ENCODE results near the gene CCDC74A. TPM values are rescaled to one million over a fixed set of nuclear protein-coding genes. Genes with fewer than 3 reads are reported as not detected.
"Not testable (repeated sequence)": the region's sequence is repeated elsewhere in the genome, so short reads cannot be mapped to it uniquely, and the experiment has no call there.

Gene CCDC74A
- total RNA-seq, 1 experiment from 2014 or later, result 7.0 TPM

GRCh38 chr2:131536841-131537240 is 9.2 kb downstream of the CCDC74A start:
- CTCF ChIA-PET; H3K9me3 ChIP-seq (ENCODE audit: low read depth, low read length, poor library complexity, severe bottlenecking); H3K4me1 ChIP-seq (ENCODE audit: insufficient read depth, low read length, poor library complexity, severe bottlenecking); BruUV-seq (replicated peaks); H3K36me3 ChIP-seq (ENCODE audit: insufficient read depth, low read length, poor library complexity, severe bottlenecking); H3K4me3 ChIP-seq (ENCODE audit: low read depth, low read length, poor library complexity, severe bottlenecking); H3K27me3 ChIP-seq (replicated peaks; ENCODE audit: insufficient read depth, low read depth, low read length, poor library complexity); H3K27ac ChIP-seq (ENCODE audit: low read depth, low read length, poor library complexity, severe bottlenecking); DNase-seq (ENCODE audit: low spot score); intact Hi-C loops (cut with micrococcal nuclease; ENCODE audit: unreplicated experiment); POLR2A ChIA-PET (ENCODE audit: low non-redundant PET): not testable (repeated sequence)

GRCh38 chr2:131538856-131539255 is 11.2 kb downstream of the CCDC74A start:
- H3K27me3 ChIP-seq (replicated peaks; ENCODE audit: insufficient read depth, low read depth, low read length, poor library complexity); CTCF ChIA-PET; BruUV-seq (replicated peaks); intact Hi-C loops (cut with micrococcal nuclease; ENCODE audit: unreplicated experiment); H3K9me3 ChIP-seq (ENCODE audit: low read depth, low read length, poor library complexity, severe bottlenecking); H3K27ac ChIP-seq (ENCODE audit: low read depth, low read length, poor library complexity, severe bottlenecking); H3K4me3 ChIP-seq (ENCODE audit: low read depth, low read length, poor library complexity, severe bottlenecking); H3K4me1 ChIP-seq (ENCODE audit: insufficient read depth, low read length, poor library complexity, severe bottlenecking); POLR2A ChIA-PET (ENCODE audit: low non-redundant PET); DNase-seq (ENCODE audit: low spot score); H3K36me3 ChIP-seq (ENCODE audit: insufficient read depth, low read length, poor library complexity, severe bottlenecking): not testable (repeated sequence)

GRCh38 chr2:131542438-131543384 is 15.0 kb downstream of the CCDC74A start:
- ChIA-PET POLR2A (ENCODE audit: low non-redundant PET) (no interaction called here), CTCF (no interaction called here)
- H3K4me1 ChIP-seq (ENCODE audit: insufficient read depth, low read length, poor library complexity, severe bottlenecking), result no peaks in the 10 kb centered on the region
- BruUV-seq (replicated peaks), result no TSS peak
- H3K4me3 ChIP-seq (ENCODE audit: low read depth, low read length, poor library complexity, severe bottlenecking), result no peak overlapping the region
- H3K27me3 ChIP-seq (replicated peaks; ENCODE audit: insufficient read depth, low read depth, low read length, poor library complexity), result peaks cover 10% of the 10 kb centered on the region
- H3K9me3 ChIP-seq (ENCODE audit: low read depth, low read length, poor library complexity, severe bottlenecking), result no peaks in the 10 kb centered on the region
- H3K36me3 ChIP-seq (ENCODE audit: insufficient read depth, low read length, poor library complexity, severe bottlenecking), result no peaks in the 10 kb centered on the region
- TF ChIP-seq EZH2 (IDR thresholded peaks at IDR 0.05; ENCODE audit: borderline replicate concordance, low read depth, low read length, poor library complexity, severe bottlenecking) (no peak), CTCF (conservative IDR thresholded peaks at IDR 0.05; ENCODE audit: low read depth, low read length) (no peak)
- DNase-seq (ENCODE audit: low spot score), result no peak
- intact Hi-C loops (cut with micrococcal nuclease; ENCODE audit: unreplicated experiment), result no loop called here
- H3K27ac ChIP-seq (ENCODE audit: low read depth, low read length, poor library complexity, severe bottlenecking), result no peak overlapping the region

- CTCF ChIA-PET, result no interaction called here
- TF ChIP-seq EZH2 (IDR thresholded peaks at IDR 0.05; ENCODE audit: borderline replicate concordance, low read depth, low read length, poor library complexity, severe bottlenecking), result no peak
- TF ChIP-seq CTCF (conservative IDR thresholded peaks at IDR 0.05; ENCODE audit: low read depth, low read length), result no peak
- POLR2A ChIA-PET (ENCODE audit: low non-redundant PET), result no interaction called here
- H3K36me3 ChIP-seq (ENCODE audit: insufficient read depth, low read length, poor library complexity, severe bottlenecking), result no peaks in the 10 kb centered on the region
- no peaks in the 10 kb centered on the region for H3K9me3 ChIP-seq (ENCODE audit: low read depth, low read length, poor library complexity, severe bottlenecking)
- no peak overlapping the region for H3K27ac ChIP-seq (ENCODE audit: low read depth, low read length, poor library complexity, severe bottlenecking)
- BruUV-seq (replicated peaks), result no TSS peak
- intact Hi-C loops (cut with micrococcal nuclease; ENCODE audit: unreplicated experiment), result no loop called here
- H3K4me1 ChIP-seq (ENCODE audit: insufficient read depth, low read length, poor library complexity, severe bottlenecking), result no peaks in the 10 kb centered on the region
- peaks cover 18% of the 10 kb centered on the region for H3K27me3 ChIP-seq (replicated peaks; ENCODE audit: insufficient read depth, low read depth, low read length, poor library complexity)
- DNase-seq (ENCODE audit: low spot score), result no peak
- no peak overlapping the region for H3K4me3 ChIP-seq (ENCODE audit: low read depth, low read length, poor library complexity, severe bottlenecking)
Measured at GRCh38 chr2:131543385-131543891, 15.8 kb downstream of the CCDC74A start.

- H3K27me3 ChIP-seq (replicated peaks; ENCODE audit: insufficient read depth, low read depth, low read length, poor library complexity), result peaks cover 25% of the 10 kb centered on the region
- H3K27ac ChIP-seq (ENCODE audit: low read depth, low read length, poor library complexity, severe bottlenecking); BruUV-seq (replicated peaks); H3K9me3 ChIP-seq (ENCODE audit: low read depth, low read length, poor library complexity, severe bottlenecking); H3K36me3 ChIP-seq (ENCODE audit: insufficient read depth, low read length, poor library complexity, severe bottlenecking); POLR2A ChIA-PET (ENCODE audit: low non-redundant PET); H3K4me1 ChIP-seq (ENCODE audit: insufficient read depth, low read length, poor library complexity, severe bottlenecking); H3K4me3 ChIP-seq (ENCODE audit: low read depth, low read length, poor library complexity, severe bottlenecking); CTCF ChIA-PET; DNase-seq (ENCODE audit: low spot score); intact Hi-C loops (cut with micrococcal nuclease; ENCODE audit: unreplicated experiment): not testable (repeated sequence)
Measured at GRCh38 chr2:131544006-131544812, 16.5 kb downstream of the CCDC74A start.
